Gastroesophageal sphincter (tissue), 4 donors: ENCODE measurements around the gene KLLN. TPM values are rescaled to one million over a fixed set of nuclear protein-coding genes. Genes with fewer than 3 reads are reported as not detected.
"Not testable (repeated sequence)": the region's sequence is repeated elsewhere in the genome, so short reads cannot be mapped to it uniquely, and the experiment has no call there.

Experiments
- ATAC-seq: fragments of 150-250 bp; one replicate; pipeline ENCODE4 v1.9.1; 2016; ENCODE audit warnings: mild to moderate bottlenecking, moderate library complexity
- H3K27ac ChIP-seq, 4 donors: fragments of 200-600 bp; sonication (generic) in 3 of 4; 1 replicate in 3 of 4; 2 replicates in 1 of 4; pipeline ENCODE4 v1.5.1; 2016 to 2019
- H3K27me3 ChIP-seq: fragments of 200-600 bp; sonication (generic); one replicate; pipeline ENCODE4 v1.5.1; 2019
- H3K36me3 ChIP-seq, 2 donors: fragments of 200-600 bp; sonication (generic); one replicate each; pipeline ENCODE4 v1.5.1; 2019; ENCODE audit warnings: control low read depth in 1 of 2
- H3K4me1 ChIP-seq, 3 donors: fragments of 200-600 bp; sonication (generic); 1 replicate in 2 of 3; 2 replicates in 1 of 3; pipeline ENCODE4 v1.5.1; 2016 to 2019; ENCODE audit warnings: control low read depth in 2 of 3
- H3K4me3 ChIP-seq, 2 donors: fragments of 200-600 bp; sonication (generic); one replicate each; pipeline ENCODE4 v1.5.1; 2019; ENCODE audit warnings: mild to moderate bottlenecking in 1 of 2, moderate library complexity in 1 of 2
- H3K9me3 ChIP-seq, 3 donors: fragments of 200-600 bp; sonication (generic); one replicate each; pipeline ENCODE4 v1.5.1; 2017 to 2019; ENCODE audit warnings: control low read depth in 2 of 3
- EP300 ChIP-seq: sonication (generic); formaldehyde crosslinking; IDR thresholded peaks from one replicate; pipeline ENCODE4 v1.6.1; 2017; ENCODE audit warnings: antibody characterized with exemption, mild to moderate bottlenecking
- POLR2A ChIP-seq, 2 donors: fragments of 450-650 bp; IDR thresholded peaks; one replicate each; pipeline ENCODE4 v1.6.1; 2017; ENCODE audit warnings: antibody characterized with exemption in 2 of 2, mild to moderate bottlenecking in 2 of 2, moderate library complexity in 1 of 2
- POLR2AphosphoS5 ChIP-seq: sonication (generic); formaldehyde crosslinking; IDR thresholded peaks from one replicate; pipeline ENCODE4 v1.6.1; 2017; ENCODE audit warnings: antibody characterized with exemption
- WGBS, 2 donors: methylation state at CpG; one replicate each; pipeline ENCODE4 v1.1.5; 2018; ENCODE audit warnings: low coverage in 1 of 2; 5-methylcytosine and 5-hydroxymethylcytosine counted together
- total RNA-seq, 4 donors: library from RNA; depleted of rRNA; stranded (reverse); fragments of >200 nt; gene quantifications; one replicate each; pipeline ENCODE4 v1.1.0, GENCODE V29; 2016
- TF ChIP-seq, protein P1 (sequence below), 4 experiments: fragments of 200-600 bp in 2 of 4; fragments of 450-650 bp in 2 of 4; sonication (generic) in 1 of 4; IDR thresholded peaks; one replicate each; pipeline ENCODE4 v1.5.1; 2017 to 2019; ENCODE audit warnings: antibody characterized with exemption in 4 of 4, mild to moderate bottlenecking in 2 of 4, moderate library complexity in 2 of 4

KLLN gene
- total RNA-seq, 4 donors from 2014 or later: 0.05 to 0.54 (median 0.19) TPM; not detected in 1

DNA sequence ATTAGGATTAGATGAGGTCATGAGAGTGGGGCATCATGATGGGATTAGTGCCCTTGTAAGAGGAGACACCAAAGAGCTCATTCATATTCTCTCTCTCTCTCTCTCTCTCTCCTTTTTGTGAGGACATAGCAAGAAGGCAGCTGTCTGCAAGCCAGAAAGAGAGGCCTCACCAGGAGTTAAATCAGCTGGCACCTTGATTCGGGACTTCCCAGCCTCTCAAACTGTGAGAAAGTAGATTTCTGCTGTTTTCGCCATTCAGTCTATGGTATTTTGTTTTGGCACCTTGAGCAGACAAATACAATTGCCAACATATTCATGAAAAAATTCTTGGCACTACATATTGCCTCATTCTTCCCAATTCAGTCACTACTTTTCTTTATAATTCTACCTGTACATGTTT, 24.7 kb downstream of the KLLN start:
- 73 to 76% methylated on average over 2 of the region's 2 CpGs for WGBS, 2 donors
- no peaks in the 10 kb centered on the region for H3K4me1 ChIP-seq
- no peaks in the 10 kb centered on the region for H3K9me3 ChIP-seq
- H3K27ac ChIP-seq: no peak overlapping the region
- no peaks in the 10 kb centered on the region for H3K27me3 ChIP-seq
- no peak for ATAC-seq
- no peak overlapping the region for H3K4me3 ChIP-seq
- H3K36me3 ChIP-seq: no peaks in the 10 kb centered on the region
- TF ChIP-seq EP300 (no peak), POLR2A (IDR thresholded peaks at IDR 0.05) (no peak), POLR2AphosphoS5 (no peak)
- TF ChIP-seq, protein P1, sequence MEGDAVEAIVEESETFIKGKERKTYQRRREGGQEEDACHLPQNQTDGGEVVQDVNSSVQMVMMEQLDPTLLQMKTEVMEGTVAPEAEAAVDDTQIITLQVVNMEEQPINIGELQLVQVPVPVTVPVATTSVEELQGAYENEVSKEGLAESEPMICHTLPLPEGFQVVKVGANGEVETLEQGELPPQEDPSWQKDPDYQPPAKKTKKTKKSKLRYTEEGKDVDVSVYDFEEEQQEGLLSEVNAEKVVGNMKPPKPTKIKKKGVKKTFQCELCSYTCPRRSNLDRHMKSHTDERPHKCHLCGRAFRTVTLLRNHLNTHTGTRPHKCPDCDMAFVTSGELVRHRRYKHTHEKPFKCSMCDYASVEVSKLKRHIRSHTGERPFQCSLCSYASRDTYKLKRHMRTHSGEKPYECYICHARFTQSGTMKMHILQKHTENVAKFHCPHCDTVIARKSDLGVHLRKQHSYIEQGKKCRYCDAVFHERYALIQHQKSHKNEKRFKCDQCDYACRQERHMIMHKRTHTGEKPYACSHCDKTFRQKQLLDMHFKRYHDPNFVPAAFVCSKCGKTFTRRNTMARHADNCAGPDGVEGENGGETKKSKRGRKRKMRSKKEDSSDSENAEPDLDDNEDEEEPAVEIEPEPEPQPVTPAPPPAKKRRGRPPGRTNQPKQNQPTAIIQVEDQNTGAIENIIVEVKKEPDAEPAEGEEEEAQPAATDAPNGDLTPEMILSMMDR (IDR thresholded peaks at IDR 0.05): no peak

DNA sequence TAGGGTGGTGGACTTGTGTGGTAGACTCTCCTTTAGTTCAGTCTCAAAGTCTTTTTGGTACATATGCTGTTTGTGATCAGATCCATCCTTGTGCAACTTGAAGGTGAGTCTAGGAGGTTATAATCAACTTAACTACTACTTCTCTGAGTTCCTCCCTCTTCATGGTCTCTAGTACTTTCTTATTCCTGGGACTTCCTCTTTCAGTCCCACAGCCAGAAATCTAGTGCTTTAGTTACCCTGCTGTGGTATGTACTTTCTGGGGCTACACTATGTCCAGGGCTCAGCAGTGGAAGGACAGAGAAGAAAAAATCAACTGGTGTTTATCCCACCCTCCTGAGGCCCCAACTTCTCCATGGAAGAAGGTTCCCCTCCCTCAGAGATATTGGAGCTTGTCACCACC, 25.9 kb downstream of the KLLN start:
- Histone ChIP-seq H3K9me3 (no peaks in the 10 kb centered on the region), H3K27ac (no peak overlapping the region), H3K27me3 (no peaks in the 10 kb centered on the region), H3K4me1 (no peaks in the 10 kb centered on the region), H3K36me3 (no peaks in the 10 kb centered on the region), H3K4me3 (no peak overlapping the region)
- TF ChIP-seq POLR2AphosphoS5 (no peak), POLR2A (IDR thresholded peaks at IDR 0.05) (no peak), EP300 (no peak)
- TF ChIP-seq, protein P1 (IDR thresholded peaks at IDR 0.05): no peak
- ATAC-seq: no peak

DNA sequence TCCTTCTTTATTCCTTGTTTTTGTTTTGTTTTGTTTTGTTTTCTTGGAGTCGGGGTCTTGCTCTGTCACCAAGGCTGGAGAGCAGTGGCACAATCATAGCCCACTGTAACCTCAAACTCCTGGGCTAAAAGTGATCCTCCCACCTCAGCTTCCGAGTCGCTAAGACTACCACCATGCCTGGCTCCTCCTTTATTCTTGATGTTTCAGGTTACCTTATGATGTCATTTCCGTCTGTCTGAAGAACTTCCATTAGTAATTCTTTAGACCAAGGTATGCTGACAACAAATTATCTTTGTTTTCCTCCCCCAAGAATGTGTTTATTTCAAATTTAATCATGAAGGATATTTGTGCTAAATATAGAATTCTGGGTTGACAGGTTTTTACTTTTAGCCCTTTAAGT, 27.2 kb downstream of the KLLN start:
- WGBS, 2 donors: 84 to 88% methylated on average over 4 of the region's 4 CpGs
- H3K9me3 ChIP-seq: no peaks in the 10 kb centered on the region
- TF ChIP-seq EP300 (no peak), POLR2AphosphoS5 (no peak), POLR2A (IDR thresholded peaks at IDR 0.05) (no peak)
- TF ChIP-seq, protein P1 (IDR thresholded peaks at IDR 0.05): no peak
- no peak overlapping the region for H3K27ac ChIP-seq
- H3K4me3 ChIP-seq: no peak overlapping the region
- no peak for ATAC-seq
- H3K4me1 ChIP-seq: no peaks in the 10 kb centered on the region
- H3K36me3 ChIP-seq: no peaks in the 10 kb centered on the region
- no peaks in the 10 kb centered on the region for H3K27me3 ChIP-seq

DNA sequence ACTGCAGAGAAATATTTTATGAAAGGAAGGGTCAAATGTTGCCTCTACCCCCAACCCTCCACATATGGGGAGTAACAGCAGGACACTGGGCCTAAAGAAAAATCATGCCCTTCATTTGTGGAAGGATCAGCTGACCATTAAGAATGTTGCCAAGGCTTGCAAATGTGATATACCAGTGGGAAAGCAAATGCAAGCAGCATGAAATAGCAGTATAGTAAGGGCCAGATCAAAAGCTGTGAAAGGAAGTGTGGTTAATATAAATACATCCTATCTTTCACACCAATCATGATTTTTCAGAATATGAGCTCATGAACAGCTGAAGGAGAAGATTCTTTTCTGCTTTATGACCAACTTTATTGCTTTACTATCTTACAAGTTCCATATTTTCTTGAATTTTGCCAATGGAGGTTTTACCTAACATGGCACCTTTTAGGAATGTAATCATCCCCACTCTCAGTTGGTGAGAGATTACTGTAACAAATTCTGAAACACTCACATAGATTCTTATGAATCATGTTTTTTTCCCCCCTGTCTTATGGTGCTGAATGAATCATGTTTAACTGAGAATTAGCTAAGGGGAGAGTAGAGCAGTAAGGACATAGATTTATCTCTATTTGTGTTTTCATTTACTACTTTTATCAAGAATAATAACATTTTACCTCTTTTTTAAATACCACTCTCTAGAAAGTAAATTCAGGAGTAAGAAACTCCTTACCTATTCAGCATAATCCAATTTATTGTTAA, 33.2 kb downstream of the KLLN start:
- no peaks in the 10 kb centered on the region for H3K27me3 ChIP-seq
- H3K27ac ChIP-seq: no peak overlapping the region
- no peak overlapping the region for H3K4me3 ChIP-seq
- H3K36me3 ChIP-seq: no peaks in the 10 kb centered on the region
- H3K4me1 ChIP-seq: no peaks in the 10 kb centered on the region
- TF ChIP-seq EP300 (no peak), POLR2AphosphoS5 (no peak), POLR2A (IDR thresholded peaks at IDR 0.05) (no peak)
- TF ChIP-seq, protein P1 (IDR thresholded peaks at IDR 0.05): no peak
- H3K9me3 ChIP-seq: no peaks in the 10 kb centered on the region
- no peak for ATAC-seq

DNA sequence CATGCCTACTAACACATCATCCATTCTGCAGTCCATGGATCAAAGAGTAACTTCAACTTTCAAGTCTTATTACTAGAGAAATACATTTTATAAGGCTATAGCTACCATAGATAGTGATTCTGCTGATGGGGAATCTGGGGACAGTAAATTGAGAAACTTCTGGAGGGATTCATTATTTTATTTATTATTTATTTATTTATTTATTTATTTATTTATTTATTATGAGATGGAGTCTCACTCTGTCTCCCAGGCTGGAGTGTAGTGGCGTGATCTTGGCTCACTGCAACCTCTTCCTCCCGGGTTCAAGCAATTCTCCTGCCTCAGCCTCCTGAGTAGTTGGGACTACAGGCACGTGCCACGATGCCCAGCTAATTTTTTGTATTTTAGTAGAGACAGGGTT, 34.3 kb downstream of the KLLN start:
- 100% methylated on average over 4 of the region's 4 CpGs; no CpG with 5 or more reads in 1 of the 2 donors for WGBS, 2 donors
- ATAC-seq, H3K4me3 ChIP-seq: not testable (repeated sequence)

More for the DNA sequence above, 34.3 kb downstream of the KLLN start:
- not testable (repeated sequence) for H3K9me3 ChIP-seq, H3K36me3 ChIP-seq, H3K27me3 ChIP-seq, H3K27ac ChIP-seq, H3K4me1 ChIP-seq
